Activated CD4-positive, alpha-beta T cell treated with anti-CD3 and anti-CD28 coated beads, Interleukin-2, amount 10 ng/mL, durations not matched to agents 7 days and 5 days (primary cell): ENCODE data around the gene UGGT1. TPM values are rescaled to one million over a fixed set of nuclear protein-coding genes. Genes with fewer than 3 reads are reported as not detected.

Experiments used
- CTCF ChIA-PET: fragments of 350-600 bp; sonication (Branson Sonifier 250); formaldehyde crosslinking; loops from one replicate; lab custom pipeline; 2021; ENCODE audit warnings: antibody characterized with exemption; lab: Charles Lee
- POLR2A ChIA-PET: fragments of 350-600 bp; sonication (Branson Sonifier 250); formaldehyde crosslinking; loops from one replicate; lab custom pipeline; 2021; ENCODE audit warnings: antibody characterized with exemption; lab: Charles Lee
- DNase-seq: peaks from one replicate; pipeline ENCODE4 v3.0.0-alpha.2; 2020
- H3K27ac Mint-ChIP-seq: one replicate; pipeline ENCODE4 v1.8.0; 2021; ENCODE audit warnings: mild to moderate bottlenecking, moderate library complexity, mixed read lengths
- H3K27me3 Mint-ChIP-seq: one replicate; pipeline ENCODE4 v1.8.0; 2021; ENCODE audit warnings: mixed read lengths
- H3K36me3 Mint-ChIP-seq: one replicate; pipeline ENCODE4 v1.8.0; 2021; ENCODE audit warnings: low read depth, mixed read lengths
- H3K4me1 Mint-ChIP-seq: one replicate; pipeline ENCODE4 v1.8.0; 2021; ENCODE audit warnings: mixed read lengths
- H3K4me3 Mint-ChIP-seq: one replicate; pipeline ENCODE4 v1.8.0; 2021; ENCODE audit warnings: mild to moderate bottlenecking, moderate library complexity, mixed read lengths
- H3K9me3 Mint-ChIP-seq: one replicate; pipeline ENCODE4 v1.8.0; 2021; ENCODE audit warnings: mixed read lengths
- total RNA-seq, 2 experiments: library from RNA; stranded (reverse); gene quantifications; one replicate each; pipeline ENCODE4 v1.2.3, GENCODE V29; 2021

Gene UGGT1
- total RNA-seq, 2 experiments from 2014 or later = 64.3 to 70.7 TPM

DNA sequence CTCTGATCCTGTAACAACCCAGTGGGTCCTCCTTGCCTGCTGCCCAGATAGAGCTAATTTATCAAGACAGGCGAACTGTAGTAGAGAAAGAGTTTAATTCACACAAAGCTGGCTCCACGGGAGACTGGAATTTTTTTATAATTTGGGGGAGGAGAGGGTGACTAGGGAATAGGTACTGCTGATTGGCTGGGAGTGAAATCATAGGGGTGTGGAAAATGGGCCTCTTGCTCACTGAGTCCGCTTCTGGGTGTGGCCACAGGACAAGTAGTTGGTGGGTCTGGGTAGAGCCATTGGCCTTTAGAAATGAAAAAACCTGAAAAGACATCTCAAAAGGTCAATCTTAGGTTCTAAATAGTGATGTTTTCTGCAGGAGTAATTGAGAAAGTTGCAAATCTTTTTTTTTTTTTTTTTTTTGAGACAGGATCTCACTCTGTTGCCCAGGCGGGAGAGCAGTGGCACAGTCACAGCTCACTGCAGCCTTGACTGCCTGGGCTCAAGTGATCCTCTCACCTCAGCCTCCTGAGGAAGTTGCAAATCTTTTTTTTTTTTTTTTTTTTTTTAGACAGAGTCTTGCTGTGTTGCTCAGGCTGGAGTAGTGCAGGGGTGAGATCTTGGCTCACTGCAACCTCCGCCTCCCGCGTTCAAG is 14.4 kb upstream of the UGGT1 start:
- Mint-ChIP-seq H3K36me3 (no peaks in the 10 kb centered on the region), H3K9me3 (no peaks in the 10 kb centered on the region), H3K4me1 (peaks cover 2% of the 10 kb centered on the region), H3K4me3 (no peak overlapping the region), H3K27me3 (peaks cover 5% of the 10 kb centered on the region), H3K27ac (no peak overlapping the region)
- ChIA-PET POLR2A (no interaction called here), CTCF (interaction anchor here (0.6 kb wide), 1 partner anchor 190 kb away, joined by 4 read pairs; no protein-coding TSS in a partner anchor)
- DNase-seq = no peak

DNA sequence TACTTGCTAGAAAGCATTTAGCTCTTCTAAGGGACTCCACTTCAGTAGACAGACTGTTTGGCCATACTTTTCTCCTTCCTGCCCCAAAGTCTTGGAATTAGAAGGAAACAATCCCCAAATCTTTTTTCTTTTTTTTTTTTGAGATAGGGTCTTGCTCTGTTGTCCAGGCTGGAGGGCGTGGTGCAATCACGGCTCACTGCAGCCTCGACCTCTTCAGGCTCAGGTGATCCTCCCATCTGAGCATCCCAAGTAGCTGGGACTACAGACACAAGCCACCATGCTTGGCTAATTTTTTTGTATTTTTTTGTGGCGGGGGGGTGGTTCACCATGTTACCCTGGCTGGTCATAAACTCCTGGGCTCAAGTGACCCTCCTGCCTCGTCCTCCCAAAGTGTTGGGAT is 6.2 kb upstream of the UGGT1 start:
- H3K9me3 Mint-ChIP-seq = peaks cover 3% of the 10 kb centered on the region
- ChIA-PET POLR2A (no interaction called here), CTCF (interaction anchor here (0.6 to 1.1 kb wide), 3 partner anchors 11 to 420 kb away, joined by 3 to 5 read pairs (median 3); no protein-coding TSS in a partner anchor)
- no peak for DNase-seq
- H3K4me3 Mint-ChIP-seq = no peak overlapping the region
- H3K27me3 Mint-ChIP-seq = peaks cover 4% of the 10 kb centered on the region
- H3K27ac Mint-ChIP-seq = no peak overlapping the region
- H3K4me1 Mint-ChIP-seq = peaks cover 4% of the 10 kb centered on the region
- no peaks in the 10 kb centered on the region for H3K36me3 Mint-ChIP-seq

DNA sequence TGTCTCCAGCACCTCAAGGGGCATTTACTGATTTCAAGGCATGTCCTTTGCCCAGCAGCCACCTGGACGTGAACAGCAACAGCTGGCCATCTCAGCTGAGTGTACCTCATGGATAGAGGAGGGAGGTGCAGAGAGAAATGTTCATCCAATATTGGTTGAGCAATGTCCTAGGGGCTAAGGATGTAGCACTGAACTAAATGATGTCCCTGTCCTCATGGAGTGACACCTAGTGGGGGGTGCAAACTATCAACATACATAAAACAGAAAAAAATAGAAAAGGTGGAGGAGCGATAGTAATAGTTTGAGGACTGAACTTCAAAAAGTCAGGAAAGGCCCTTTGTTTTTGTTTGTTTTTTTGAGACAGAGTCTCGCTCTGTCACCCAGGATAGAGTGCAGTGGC is 4.8 kb upstream of the UGGT1 start:
- Mint-ChIP-seq H3K27ac (no peak overlapping the region), H3K27me3 (peaks cover 2% of the 10 kb centered on the region), H3K4me1 (peaks cover 11% of the 10 kb centered on the region), H3K9me3 (peaks cover 3% of the 10 kb centered on the region), H3K4me3 (no peak overlapping the region), H3K36me3 (peaks cover 3% of the 10 kb centered on the region)
- ChIA-PET CTCF (no interaction called here), POLR2A (no interaction called here)
- no peak for DNase-seq

GRCh38 chr2:128090575-128090944 is 440 bp upstream of the UGGT1 start:
- Mint-ChIP-seq H3K27me3 (no peaks in the 10 kb centered on the region), H3K36me3 (peaks cover 6% of the 10 kb centered on the region), H3K9me3 (no peaks in the 10 kb centered on the region), H3K4me3 (peak overlapping the region; percentile 83), H3K4me1 (peaks cover 44% of the 10 kb centered on the region), H3K27ac (peak overlapping the region; percentile 97)
- ChIA-PET POLR2A (interaction anchor here (0.6 to 1.1 kb wide), 2 partner anchors 11 to 18 kb away, joined by 3 to 4 read pairs; no protein-coding TSS in a partner anchor), CTCF (interaction anchor here (0.6 kb wide), 2 partner anchors 280 to 287 kb away, joined by 3 to 4 read pairs; no protein-coding TSS in a partner anchor)
- DNase-seq = no peak

GRCh38 chr2:128091726-128092080 is 703 bp downstream of the UGGT1 start:
- Mint-ChIP-seq H3K27ac (peak overlapping the region; percentile 97), H3K27me3 (no peaks in the 10 kb centered on the region), H3K9me3 (no peaks in the 10 kb centered on the region), H3K4me1 (peaks cover 48% of the 10 kb centered on the region), H3K4me3 (peak overlapping the region; percentile 83), H3K36me3 (peaks cover 6% of the 10 kb centered on the region)
- POLR2A ChIA-PET = interaction anchor here (1.1 kb wide), 1 partner anchor 9 kb away, joined by 4 read pairs; no protein-coding TSS in a partner anchor
- DNase-seq = peak; percentile 41
- CTCF ChIA-PET = interaction anchor here (0.9 kb wide), 1 partner anchor 14 kb away, joined by 3 read pairs; no protein-coding TSS in a partner anchor

GRCh38 chr2:128092656-128093055 is 1.7 kb downstream of the UGGT1 start:
- Mint-ChIP-seq H3K27ac (peak overlapping the region; percentile 97), H3K9me3 (no peaks in the 10 kb centered on the region), H3K27me3 (no peaks in the 10 kb centered on the region), H3K4me3 (peak overlapping the region; percentile 83), H3K36me3 (peaks cover 9% of the 10 kb centered on the region), H3K4me1 (peaks cover 48% of the 10 kb centered on the region)
- POLR2A ChIA-PET = no interaction called here
- CTCF ChIA-PET = interaction anchor here (1.1 to 1.3 kb wide), 2 partner anchors 19 to 235 kb away, joined by 3 to 4 read pairs; partner anchors contain the start of gene POLR2D
- no peak for DNase-seq

DNA sequence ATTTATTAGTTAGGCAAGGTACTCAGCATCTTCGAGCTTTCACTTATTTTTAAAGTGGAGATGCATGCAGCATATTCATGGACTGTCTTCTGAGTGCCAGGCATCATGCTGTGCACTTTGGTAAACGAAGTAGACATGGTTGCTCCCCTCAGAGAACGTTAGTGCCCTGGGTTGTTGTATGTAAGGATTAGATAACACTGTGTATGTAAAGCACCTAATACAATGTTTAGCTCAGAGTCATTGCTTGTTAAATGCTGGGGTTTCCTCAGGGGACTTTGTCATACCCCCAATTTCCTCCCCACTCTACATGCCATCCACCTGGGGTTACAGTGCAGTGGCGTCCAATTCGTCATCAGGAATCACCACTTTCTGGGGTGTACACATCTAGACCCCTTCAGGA is 2.8 kb downstream of the UGGT1 start:
- CTCF ChIA-PET = interaction anchor here (1.1 to 1.3 kb wide), 2 partner anchors 18 to 236 kb away, joined by 3 to 4 read pairs; partner anchors contain the start of gene POLR2D
- POLR2A ChIA-PET = no interaction called here
- no peak for DNase-seq
- peaks cover 19% of the 10 kb centered on the region for H3K36me3 Mint-ChIP-seq
- peaks cover 48% of the 10 kb centered on the region for H3K4me1 Mint-ChIP-seq
- H3K27ac Mint-ChIP-seq = no peak overlapping the region
- no peaks in the 10 kb centered on the region for H3K27me3 Mint-ChIP-seq
- no peak overlapping the region for H3K4me3 Mint-ChIP-seq
- no peaks in the 10 kb centered on the region for H3K9me3 Mint-ChIP-seq

GRCh38 chr2:128095201-128095600 is 4.2 kb downstream of the UGGT1 start:
- Mint-ChIP-seq H3K27ac (peak overlapping the region; percentile 13), H3K36me3 (peaks cover 29% of the 10 kb centered on the region), H3K9me3 (no peaks in the 10 kb centered on the region), H3K4me1 (peaks cover 41% of the 10 kb centered on the region), H3K27me3 (no peaks in the 10 kb centered on the region), H3K4me3 (no peak overlapping the region)
- DNase-seq = no peak
- CTCF ChIA-PET = interaction anchor here (0.8 to 1.6 kb wide), 3 partner anchors 11 to 17 kb away, joined by 3 to 5 read pairs (median 3); no protein-coding TSS in a partner anchor
- POLR2A ChIA-PET = no interaction called here

GRCh38 chr2:128103407-128103806 is 12.4 kb downstream of the UGGT1 start:
- CTCF ChIA-PET = no interaction called here
- POLR2A ChIA-PET = no interaction called here
- H3K27ac Mint-ChIP-seq = no peak overlapping the region
- H3K4me1 Mint-ChIP-seq = peaks cover 16% of the 10 kb centered on the region
- no peaks in the 10 kb centered on the region for H3K27me3 Mint-ChIP-seq
- no peak for DNase-seq
- no peak overlapping the region for H3K4me3 Mint-ChIP-seq
- no peaks in the 10 kb centered on the region for H3K9me3 Mint-ChIP-seq
- peaks cover 44% of the 10 kb centered on the region for H3K36me3 Mint-ChIP-seq

GRCh38 chr2:128105072-128105471 is 14.1 kb downstream of the UGGT1 start:
- no peak for DNase-seq
- ChIA-PET CTCF (interaction anchor here (0.9 to 1.6 kb wide), 4 partner anchors 9 to 27 kb away, joined by 3 to 6 read pairs (median 4); no protein-coding TSS in a partner anchor), POLR2A (no interaction called here)
- H3K27me3 Mint-ChIP-seq = no peaks in the 10 kb centered on the region
- H3K4me1 Mint-ChIP-seq = peaks cover 16% of the 10 kb centered on the region
- H3K9me3 Mint-ChIP-seq = no peaks in the 10 kb centered on the region
- no peak overlapping the region for H3K4me3 Mint-ChIP-seq
- no peak overlapping the region for H3K27ac Mint-ChIP-seq
- H3K36me3 Mint-ChIP-seq = peaks cover 39% of the 10 kb centered on the region

- no peak overlapping the region for H3K27ac Mint-ChIP-seq
- POLR2A ChIA-PET = no interaction called here
Observed at GRCh38 chr2:128108166-128108565, 17.2 kb downstream of the UGGT1 start.

DNA sequence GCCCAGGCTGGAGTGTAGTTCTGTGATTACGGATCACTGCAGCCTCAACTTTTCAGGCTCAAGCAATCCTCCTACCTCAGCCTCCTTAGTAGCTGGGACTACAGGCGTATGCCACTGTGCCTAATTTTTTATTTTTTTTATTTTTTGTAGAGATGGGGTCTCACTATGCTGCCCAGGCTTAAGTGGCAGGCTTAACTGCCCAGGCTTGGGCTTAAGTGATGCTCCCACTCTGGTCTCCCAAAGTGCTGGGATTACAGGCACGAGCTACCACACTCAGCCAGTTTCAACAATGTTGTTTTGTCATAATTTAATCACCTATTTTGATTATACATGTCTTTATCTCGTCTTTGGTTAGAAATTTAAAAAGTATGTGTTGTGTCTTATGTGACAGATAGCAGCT is 18.2 kb downstream of the UGGT1 start:
- POLR2A ChIA-PET = no interaction called here
- Mint-ChIP-seq H3K4me1 (peaks cover 1% of the 10 kb centered on the region), H3K9me3 (no peaks in the 10 kb centered on the region), H3K36me3 (peaks cover 32% of the 10 kb centered on the region), H3K4me3 (no peak overlapping the region), H3K27ac (no peak overlapping the region), H3K27me3 (no peaks in the 10 kb centered on the region)
- DNase-seq = no peak
- CTCF ChIA-PET = no interaction called here

More at GRCh38 chr2:128108166-128108565, 17.2 kb downstream of the UGGT1 start:
- Mint-ChIP-seq H3K9me3 (no peaks in the 10 kb centered on the region), H3K36me3 (peaks cover 34% of the 10 kb centered on the region), H3K4me3 (no peak overlapping the region), H3K4me1 (peaks cover 6% of the 10 kb centered on the region), H3K27me3 (no peaks in the 10 kb centered on the region)
- CTCF ChIA-PET = no interaction called here
- no peak for DNase-seq

GRCh38 chr2:128115921-128116623 is 25.1 kb downstream of the UGGT1 start:
- Mint-ChIP-seq H3K9me3 (no peaks in the 10 kb centered on the region), H3K4me3 (no peak overlapping the region), H3K27me3 (no peaks in the 10 kb centered on the region), H3K4me1 (no peaks in the 10 kb centered on the region), H3K36me3 (peaks cover 41% of the 10 kb centered on the region), H3K27ac (no peak overlapping the region)
- DNase-seq = no peak
- CTCF ChIA-PET = interaction anchor here (1.0 kb wide), 1 partner anchor 10 kb away, joined by 6 read pairs; no protein-coding TSS in a partner anchor
- POLR2A ChIA-PET = no interaction called here
